GM19395 (cell line): Measurements from ENCODE around the gene DBN1.

Experiments used
- ATAC-seq: cut with Tn5 transposase; IDR thresholded peaks from one replicate; pipeline ENCODE4 v1.9.1; 2021; ENCODE audit warnings: mild to moderate bottlenecking, moderate library complexity; ENCODE audit not compliant: unreplicated experiment

DBN1 gene

GRCh38 chr5:177473443-177474001 is at the start of gene DBN1:
DBN1 (minus strand) TSS chr5:177473634; CDS start chr5:177473521, 113 bp downstream.
- peak; percentile 28 for ATAC-seq

GRCh38 chr5:177520916-177521513 is 47.6 kb upstream of the DBN1 start:
- no peak for ATAC-seq

- no peak for ATAC-seq
These were observed 46.8 kb upstream of the DBN1 start for GRCh38 chr5:177520271-177520670.

GRCh38 chr5:177519463-177520235 is 46.2 kb upstream of the DBN1 start:
- ATAC-seq = no peak

GRCh38 chr5:177516601-177517568 is 43.5 kb upstream of the DBN1 start, which contains the start of gene DDX41:
DDX41 (minus strand) TSS chr5:177516961; CDS start chr5:177516945, 16 bp downstream.
- ATAC-seq = peak; percentile 85

- ATAC-seq = no peak
These were observed 42.1 kb upstream of the DBN1 start for GRCh38 chr5:177515580-177515979.

- no peak for ATAC-seq
These were observed 41.1 kb upstream of the DBN1 start for GRCh38 chr5:177514541-177514940.

- ATAC-seq = no peak
These were observed 40.1 kb upstream of the DBN1 start for GRCh38 chr5:177513500-177513899.

DNA sequence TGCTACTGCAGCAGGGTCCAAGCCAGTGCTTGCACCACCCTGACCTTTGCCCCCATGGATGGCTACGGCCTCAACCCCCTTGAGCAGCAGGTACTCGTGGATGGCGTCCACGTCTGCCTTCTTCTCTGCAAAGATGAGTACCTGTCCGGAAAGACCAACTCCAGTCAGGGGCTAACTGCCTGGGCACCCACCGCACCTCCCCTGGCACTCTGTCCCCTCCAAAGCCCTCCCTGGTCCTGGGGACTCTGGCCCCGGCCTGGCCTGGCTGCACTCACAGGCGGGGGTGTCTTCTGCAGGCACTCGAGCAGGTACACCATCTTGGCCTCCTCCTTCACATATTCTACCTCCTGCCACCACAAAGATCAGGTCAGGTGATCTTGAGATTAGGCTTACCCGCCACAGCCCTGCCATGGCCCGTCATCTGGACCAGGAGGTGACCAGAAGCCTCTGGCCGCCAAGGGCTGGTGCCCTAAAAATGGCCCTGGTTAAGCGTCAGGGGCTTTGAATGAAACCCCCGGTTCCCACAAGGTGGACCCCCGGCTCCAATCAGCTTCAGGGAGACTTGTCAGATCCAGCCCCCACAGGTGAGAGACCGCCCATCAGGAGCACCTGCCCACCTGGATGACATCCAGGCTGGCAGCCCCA is 39.4 kb upstream of the DBN1 start:
- no peak for ATAC-seq

- ATAC-seq = no peak
These were observed 38.6 kb upstream of the DBN1 start for GRCh38 chr5:177511796-177512675.

DNA sequence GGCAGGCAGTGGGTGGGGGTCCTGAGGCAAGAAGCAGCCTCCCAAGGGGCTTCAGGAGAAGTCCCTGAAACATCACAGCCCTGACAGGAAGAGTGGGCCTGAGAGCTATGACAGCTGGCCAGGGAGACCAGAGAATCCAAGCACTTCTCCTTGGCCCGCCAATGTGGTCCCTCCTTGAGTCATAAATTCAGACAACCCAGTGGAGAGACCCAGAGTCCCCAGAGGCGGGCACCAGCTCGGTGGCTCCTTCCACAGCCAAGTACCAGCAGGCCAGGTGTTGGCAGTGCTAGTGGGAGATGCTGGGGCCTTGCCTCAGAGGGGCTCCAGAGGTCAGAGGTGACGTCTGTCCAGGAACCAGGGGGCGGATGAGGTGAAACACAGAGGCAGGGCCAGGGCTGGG is 37.7 kb upstream of the DBN1 start:
- no peak for ATAC-seq

DNA sequence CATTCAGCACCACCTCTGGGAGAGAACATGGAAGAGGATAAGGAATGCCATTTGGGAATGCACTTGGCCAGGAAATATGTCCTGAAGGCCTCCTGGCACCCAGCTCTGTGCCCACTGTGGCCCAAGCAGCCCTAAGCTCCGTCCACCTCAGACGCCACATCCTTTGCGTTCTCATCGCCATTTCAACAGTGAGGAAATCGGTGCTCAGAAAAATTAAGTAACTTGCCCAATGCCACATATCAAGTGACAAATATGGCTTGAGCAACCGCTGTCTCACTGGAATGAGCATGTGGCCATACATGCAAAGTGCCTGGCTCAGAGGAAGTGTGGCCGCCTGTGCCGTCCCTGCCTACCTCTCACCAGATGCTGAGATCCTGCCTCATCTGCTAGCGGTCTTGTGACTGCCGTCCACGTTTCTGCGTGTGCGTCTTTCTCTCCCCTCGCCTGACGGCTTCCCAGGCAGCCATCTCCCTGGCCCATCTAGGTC is 37.2 kb upstream of the DBN1 start:
- no peak for ATAC-seq

DNA sequence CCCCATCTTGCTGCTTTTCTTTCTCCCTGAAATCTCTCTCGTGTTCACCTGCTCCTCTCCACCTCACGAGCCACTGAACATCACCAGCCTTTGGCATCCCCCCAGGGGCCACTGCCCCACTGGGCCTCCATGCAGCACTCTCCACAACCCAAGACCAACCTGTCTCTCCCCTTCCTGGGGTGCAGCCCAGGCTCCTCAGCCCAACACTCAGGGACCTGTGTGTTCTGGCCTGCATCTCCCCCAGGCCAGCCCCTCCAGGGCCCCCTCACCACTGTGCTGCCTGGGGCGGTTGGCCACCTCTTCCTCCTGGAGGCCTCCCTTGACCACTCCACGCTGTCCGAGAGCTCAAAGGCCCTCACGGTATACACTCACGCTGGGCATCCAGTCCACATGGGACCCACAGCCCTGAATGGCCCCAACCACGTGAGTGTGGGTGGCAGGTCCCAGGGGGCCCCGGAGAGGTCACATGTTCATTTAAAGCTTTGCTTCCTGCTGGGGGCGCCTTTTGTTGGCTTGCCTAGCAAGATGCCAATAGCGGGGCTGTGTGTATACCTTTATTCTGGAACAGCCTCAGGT is 36.6 kb upstream of the DBN1 start:
- ATAC-seq = no peak

- peak; percentile 30 for ATAC-seq
These were observed 36.0 kb upstream of the DBN1 start, which contains the start of gene DOK3 for GRCh38 chr5:177509381-177509951. DOK3 (minus strand) TSS chr5:177509826; CDS start chr5:177509540, 286 bp downstream.

GRCh38 chr5:177508837-177509236 is 35.4 kb upstream of the DBN1 start:
- peak; percentile 36 for ATAC-seq

GRCh38 chr5:177508221-177508611 is 34.8 kb upstream of the DBN1 start:
- no peak for ATAC-seq

DNA sequence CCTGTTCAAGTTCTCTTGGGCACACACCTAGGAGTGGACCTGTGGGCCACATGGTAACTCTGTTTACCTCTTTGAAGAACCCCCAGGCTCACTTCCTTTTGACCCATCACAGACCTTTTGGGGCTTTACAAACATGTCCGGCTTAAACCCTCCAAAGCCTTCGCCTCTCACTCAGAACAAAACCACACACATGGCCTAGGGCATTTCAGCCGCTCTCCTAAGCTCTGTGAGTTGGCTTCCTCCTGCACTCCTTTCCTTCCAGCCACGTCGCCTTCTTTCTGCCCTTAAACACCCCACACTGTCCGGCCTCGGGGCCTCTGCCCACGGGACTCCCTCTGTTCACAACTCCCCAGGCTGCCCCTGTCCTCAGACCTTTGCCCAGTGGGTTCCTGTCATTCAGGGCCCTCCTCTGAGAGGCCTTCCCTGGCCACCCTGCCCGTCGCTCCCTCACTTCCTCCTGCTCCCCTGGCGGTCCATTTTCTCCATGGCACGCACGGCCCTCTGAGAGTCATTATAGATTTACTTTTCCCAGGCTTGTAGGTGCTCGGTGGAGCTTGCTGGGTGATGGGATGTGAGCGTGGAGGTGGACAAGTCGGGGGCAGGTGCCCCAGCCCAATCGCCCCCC is 34.3 kb upstream of the DBN1 start:
- ATAC-seq = no peak

- no peak for ATAC-seq
These were observed 33.7 kb upstream of the DBN1 start for GRCh38 chr5:177507165-177507564.
